AG04449 (cell line): ENCODE data around the gene IFT57.
"Not testable (repeated sequence)": the region's sequence is repeated elsewhere in the genome, so short reads cannot be mapped to it uniquely, and the experiment has no call there.

Source experiments
- CTCF ChIA-PET: fragments of 350-600 bp; formaldehyde crosslinking; extraction: SDS; loops from one replicate; lab custom pipeline; 2021; ENCODE audit warnings: antibody characterized with exemption; lab: Yijun Ruan, JAX
- POLR2A ChIA-PET: fragments of 400-600, 350-600 bp; formaldehyde crosslinking; extraction: SDS; loops from one replicate; lab custom pipeline; 2020; ENCODE audit warnings: antibody characterized with exemption, inconsistent platforms; lab: Yijun Ruan, JAX
- DNase-seq: peaks from one replicate; pipeline ENCODE4 v3.0.0-alpha.2; 2010; ENCODE audit warnings: low read depth, low spot score
- H3K4me3 ChIP-seq: 2 replicates; pipeline ENCODE4 v1.5.1; 2011; ENCODE audit warnings: low read depth, mild to moderate bottlenecking, control low read depth, low read length
- TF ChIP-seq, protein P1 (sequence below): IDR thresholded peaks from one replicate; pipeline ENCODE4 v1.5.1; 2011; ENCODE audit warnings: mild to moderate bottlenecking, moderate library complexity, low read length, control low read depth, inconsistent platforms; ENCODE audit not compliant: insufficient read depth; ENCODE audit errors: missing control alignments

The IFT57 gene, protein sequence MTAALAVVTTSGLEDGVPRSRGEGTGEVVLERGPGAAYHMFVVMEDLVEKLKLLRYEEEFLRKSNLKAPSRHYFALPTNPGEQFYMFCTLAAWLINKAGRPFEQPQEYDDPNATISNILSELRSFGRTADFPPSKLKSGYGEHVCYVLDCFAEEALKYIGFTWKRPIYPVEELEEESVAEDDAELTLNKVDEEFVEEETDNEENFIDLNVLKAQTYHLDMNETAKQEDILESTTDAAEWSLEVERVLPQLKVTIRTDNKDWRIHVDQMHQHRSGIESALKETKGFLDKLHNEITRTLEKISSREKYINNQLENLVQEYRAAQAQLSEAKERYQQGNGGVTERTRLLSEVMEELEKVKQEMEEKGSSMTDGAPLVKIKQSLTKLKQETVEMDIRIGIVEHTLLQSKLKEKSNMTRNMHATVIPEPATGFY

DNA sequence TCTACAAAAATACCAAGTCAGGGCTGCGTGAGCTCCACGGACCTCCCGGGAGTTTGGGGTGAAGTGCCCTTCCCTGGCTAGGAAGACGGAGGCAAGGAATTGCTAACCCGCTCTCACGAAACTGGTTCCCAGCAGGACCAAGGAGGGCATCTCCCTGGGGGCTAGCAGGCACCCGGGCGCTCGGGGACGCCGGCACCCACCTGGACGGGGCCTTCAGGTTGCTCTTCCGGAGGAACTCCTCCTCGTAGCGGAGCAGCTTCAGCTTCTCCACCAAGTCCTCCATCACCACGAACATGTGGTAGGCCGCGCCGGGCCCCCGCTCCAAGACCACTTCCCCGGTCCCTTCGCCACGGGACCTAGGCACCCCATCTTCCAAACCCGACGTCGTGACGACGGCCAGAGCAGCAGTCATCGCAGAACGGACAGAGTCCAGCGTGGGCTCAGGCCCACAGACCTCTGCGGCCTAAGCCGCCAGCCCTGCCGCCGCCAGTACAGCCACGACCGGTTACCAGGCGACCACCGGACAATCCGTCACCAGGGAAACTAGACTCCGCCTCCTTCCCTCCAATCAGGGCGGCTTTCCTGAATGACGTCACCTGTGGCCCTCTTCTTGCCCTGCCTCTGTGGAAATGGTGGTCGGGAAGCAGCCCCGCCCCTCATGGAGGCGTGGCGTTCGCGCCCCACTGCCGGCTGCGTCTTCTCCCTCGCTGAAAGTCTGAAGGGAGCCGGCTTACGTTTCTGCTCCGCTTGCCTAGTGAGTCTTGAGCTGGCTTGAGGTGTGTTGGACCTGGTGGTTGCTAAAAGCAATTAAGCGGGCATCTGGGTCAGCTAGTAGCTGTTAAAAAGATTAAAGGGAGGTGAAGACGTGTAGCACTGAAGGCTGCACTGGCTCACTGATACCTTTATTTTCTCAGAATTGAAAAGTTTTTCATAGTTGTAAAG is at the start of gene IFT57:
Gene IFT57 (minus strand): TSS at position 514 of the 942 bp plus-strand sequence. CDS start 102 bp downstream, at position 412.
- TF ChIP-seq, protein P1, sequence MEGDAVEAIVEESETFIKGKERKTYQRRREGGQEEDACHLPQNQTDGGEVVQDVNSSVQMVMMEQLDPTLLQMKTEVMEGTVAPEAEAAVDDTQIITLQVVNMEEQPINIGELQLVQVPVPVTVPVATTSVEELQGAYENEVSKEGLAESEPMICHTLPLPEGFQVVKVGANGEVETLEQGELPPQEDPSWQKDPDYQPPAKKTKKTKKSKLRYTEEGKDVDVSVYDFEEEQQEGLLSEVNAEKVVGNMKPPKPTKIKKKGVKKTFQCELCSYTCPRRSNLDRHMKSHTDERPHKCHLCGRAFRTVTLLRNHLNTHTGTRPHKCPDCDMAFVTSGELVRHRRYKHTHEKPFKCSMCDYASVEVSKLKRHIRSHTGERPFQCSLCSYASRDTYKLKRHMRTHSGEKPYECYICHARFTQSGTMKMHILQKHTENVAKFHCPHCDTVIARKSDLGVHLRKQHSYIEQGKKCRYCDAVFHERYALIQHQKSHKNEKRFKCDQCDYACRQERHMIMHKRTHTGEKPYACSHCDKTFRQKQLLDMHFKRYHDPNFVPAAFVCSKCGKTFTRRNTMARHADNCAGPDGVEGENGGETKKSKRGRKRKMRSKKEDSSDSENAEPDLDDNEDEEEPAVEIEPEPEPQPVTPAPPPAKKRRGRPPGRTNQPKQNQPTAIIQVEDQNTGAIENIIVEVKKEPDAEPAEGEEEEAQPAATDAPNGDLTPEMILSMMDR: no peak
- DNase-seq: peak; percentile 79
- peak within 1 kb of the TSS; percentile 84 for H3K4me3 ChIP-seq
- ChIA-PET POLR2A (no interaction called here), CTCF (interaction anchor here (0.8 to 1.5 kb wide), 4 partner anchors 17 to 256 kb away, joined by 3 to 7 read pairs (median 3); no protein-coding TSS in a partner anchor)

DNA sequence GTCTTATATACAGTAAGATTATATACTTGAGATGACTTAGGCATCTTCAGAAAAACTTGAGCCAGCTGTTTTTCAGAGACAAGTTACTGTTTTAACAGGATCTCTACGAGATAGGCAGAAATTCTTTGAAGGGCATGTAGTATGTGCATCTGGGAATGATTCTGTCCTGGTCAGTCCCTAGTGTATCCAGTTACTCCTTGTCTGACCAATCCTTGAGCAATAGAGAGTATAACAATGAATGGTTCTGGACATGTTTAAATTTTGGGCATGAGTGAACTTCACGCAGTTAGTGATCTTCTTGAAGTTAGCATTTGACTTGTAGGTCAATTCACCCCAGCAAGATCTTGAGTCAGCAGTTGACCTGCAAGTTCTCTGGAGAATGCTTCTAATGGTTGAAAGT is 49.4 kb upstream of the IFT57 start:
- POLR2A ChIA-PET: no interaction called here
- TF ChIP-seq, protein P1: no peak
- CTCF ChIA-PET: no interaction called here
- no peak overlapping the region for H3K4me3 ChIP-seq
- DNase-seq: no peak

DNA sequence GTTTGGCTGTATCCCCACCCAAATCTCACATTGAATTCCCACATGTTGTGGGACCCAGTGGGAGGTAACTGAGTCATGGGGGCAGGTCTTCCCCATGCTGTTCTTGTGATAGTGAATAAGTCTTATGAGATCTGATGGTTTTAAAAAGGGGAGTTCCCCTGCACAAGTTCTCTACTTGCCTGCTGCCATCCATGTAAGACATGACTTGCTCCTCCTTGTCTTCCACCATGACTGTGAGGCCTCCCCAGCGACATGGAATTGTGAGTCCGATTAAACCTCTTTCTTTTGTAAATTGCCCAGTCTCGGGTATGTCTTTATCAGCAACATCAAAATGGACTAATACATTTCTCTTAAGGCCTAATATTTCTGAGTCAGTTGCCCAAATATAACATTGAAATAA is 46.0 kb upstream of the IFT57 start:
- DNase-seq: not testable (repeated sequence)

DNA sequence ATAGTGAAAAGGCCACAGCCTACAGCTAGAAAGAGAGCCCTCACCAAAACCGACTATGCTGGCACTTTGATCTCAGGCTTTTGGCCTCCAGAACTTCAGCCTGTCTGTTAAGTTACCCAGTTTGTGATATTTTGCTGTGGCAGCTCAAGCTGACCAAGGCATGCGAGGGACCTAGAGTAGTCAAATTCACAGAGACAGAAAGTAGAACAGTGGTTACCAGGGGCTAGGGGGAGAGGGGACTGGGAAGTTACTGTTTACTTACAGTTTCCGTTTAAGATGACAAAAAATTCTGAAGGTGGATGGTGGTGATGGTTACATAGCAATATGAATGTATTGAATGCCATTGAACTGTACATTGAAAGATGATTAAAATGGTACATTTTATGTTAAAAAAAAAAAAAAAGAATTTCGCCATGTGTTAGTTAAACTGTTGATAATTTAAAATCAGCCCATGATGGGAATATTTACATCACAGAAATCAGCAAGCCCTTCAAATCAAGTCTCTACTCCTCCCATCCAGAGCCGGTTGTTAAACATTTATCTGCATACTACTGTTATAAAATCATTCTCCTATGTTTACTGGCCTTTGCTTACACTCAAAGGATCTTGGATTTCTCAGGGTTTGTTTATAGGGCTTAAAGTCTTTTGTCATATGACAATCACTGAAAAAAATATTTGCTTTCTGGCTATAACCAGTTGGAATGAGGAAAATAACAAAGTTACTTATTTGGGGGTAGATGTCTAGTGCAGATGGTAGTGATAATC is 42.5 kb upstream of the IFT57 start:
- POLR2A ChIA-PET, CTCF ChIA-PET, H3K4me3 ChIP-seq, DNase-seq: not testable (repeated sequence)

More for the DNA sequence above, 46.0 kb upstream of the IFT57 start:
- CTCF ChIA-PET, POLR2A ChIA-PET, H3K4me3 ChIP-seq: not testable (repeated sequence)

DNA sequence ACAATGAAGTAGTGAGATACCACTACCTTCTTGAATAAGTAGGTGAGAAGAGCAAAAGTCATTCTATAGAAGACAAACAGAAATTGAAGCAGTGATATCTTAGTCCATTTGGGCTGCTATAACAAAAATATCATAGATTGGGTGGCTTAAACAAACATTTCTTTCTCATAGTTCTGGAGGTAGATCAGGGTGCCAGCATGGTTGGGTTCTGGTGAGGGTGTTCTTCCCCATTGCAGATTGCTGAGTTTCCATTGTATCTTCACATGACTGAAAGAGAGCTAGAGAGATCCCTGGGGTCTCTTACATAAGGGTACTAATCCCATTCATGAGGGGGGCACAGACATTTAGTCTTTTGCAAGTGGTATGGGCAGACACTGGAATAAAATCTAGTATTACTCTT is 32.9 kb upstream of the IFT57 start:
- TF ChIP-seq, protein P1: no peak
- CTCF ChIA-PET: interaction anchor here (0.8 kb wide), 1 partner anchor 60 kb away, joined by 3 read pairs; no protein-coding TSS in a partner anchor
- DNase-seq: no peak
- no peak overlapping the region for H3K4me3 ChIP-seq
- POLR2A ChIA-PET: no interaction called here

DNA sequence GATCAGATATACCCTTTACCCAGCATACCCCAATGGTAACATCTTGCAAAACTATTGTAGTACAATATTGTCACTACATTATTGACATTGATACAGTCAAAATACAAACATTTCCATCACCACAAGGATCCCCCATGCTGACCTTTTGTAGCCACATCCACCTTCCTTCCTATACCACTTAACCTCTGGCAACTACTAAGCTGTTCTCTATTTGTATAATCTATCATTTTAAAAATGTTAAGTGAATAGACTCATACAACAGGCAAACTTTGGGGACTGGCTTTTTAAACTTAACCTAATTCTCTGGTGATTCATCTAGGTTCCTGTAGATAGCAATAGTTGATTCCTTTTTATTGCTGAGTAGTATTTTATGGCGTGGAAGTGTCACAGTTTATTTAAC is 29.6 kb upstream of the IFT57 start:
- no peak for DNase-seq
- H3K4me3 ChIP-seq: no peak overlapping the region
- ChIA-PET CTCF (interaction anchor here (1.9 kb wide), 1 partner anchor 9 kb away, joined by 5 read pairs; no protein-coding TSS in a partner anchor), POLR2A (no interaction called here)
- TF ChIP-seq, protein P1: no peak
